Measurements from ENCODE around the gene ANKRD13A.
"Not testable (repeated sequence)": the region's sequence is repeated elsewhere in the genome, so short reads cannot be mapped to it uniquely, and the experiment has no call there.

The ANKRD13A gene

DNA sequence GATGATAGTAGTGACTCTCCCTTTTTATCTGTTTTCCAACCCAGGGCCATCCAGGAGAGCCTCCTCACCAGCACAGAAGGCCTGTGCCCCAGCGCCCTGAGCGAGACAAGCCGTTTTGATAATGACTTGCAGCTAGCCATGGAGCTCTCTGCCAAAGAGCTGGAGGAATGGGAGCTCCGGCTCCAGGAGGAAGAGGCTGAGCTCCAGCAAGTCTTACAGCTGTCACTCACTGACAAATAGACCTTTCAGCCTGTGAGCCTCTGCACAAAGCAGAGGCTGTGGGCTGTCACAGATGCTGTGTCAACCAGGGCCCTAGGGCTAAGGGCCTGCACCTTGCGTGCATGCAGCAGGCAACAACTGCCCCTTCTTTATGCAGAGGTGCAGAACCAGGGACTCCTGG, 38.1 kb downstream of the ANKRD13A start:
- no peak overlapping the region for H3K9ac ChIP-seq (ENCODE audit: low read length)
- H3K27ac ChIP-seq (ENCODE audit: low read depth, low read length) = no peak overlapping the region
- peaks cover 58% of the 10 kb centered on the region for H3K36me3 ChIP-seq (ENCODE audit: insufficient read depth, low read length)
- peaks cover 18% of the 10 kb centered on the region for H3K4me1 ChIP-seq (ENCODE audit: insufficient read depth, low read length)
- no peaks in the 10 kb centered on the region for H3K9me3 ChIP-seq (ENCODE audit: low read length)
- H3K4me3 ChIP-seq (ENCODE audit: low read depth in 1 of 2, low read length in 2 of 2) = no peak overlapping the region
- H3K27me3 ChIP-seq (ENCODE audit: control insufficient read depth in 1 of 2, insufficient read depth in 2 of 2, low read length in 2 of 2) = no peaks in the 10 kb centered on the region

DNA sequence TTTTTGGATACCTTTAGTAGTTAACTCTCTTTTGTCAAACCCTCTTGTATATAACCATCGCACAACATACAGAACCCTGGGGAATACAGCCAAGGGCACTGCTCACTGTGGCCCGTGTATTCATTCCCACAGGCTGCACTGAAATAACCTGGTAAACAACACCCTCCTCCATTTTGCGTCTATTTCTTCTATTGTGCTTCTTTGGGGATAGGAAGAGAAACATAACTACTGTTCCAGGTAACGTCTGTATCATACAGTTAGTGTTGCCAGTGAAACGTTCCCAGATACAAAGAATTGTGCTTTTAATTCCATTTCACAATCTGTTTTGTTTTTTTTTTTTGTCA, 39.5 kb downstream of the ANKRD13A start:
- no peak overlapping the region for H3K9ac ChIP-seq (ENCODE audit: low read length)
- H3K4me3 ChIP-seq (ENCODE audit: low read depth in 1 of 2, low read length in 2 of 2) = no peak overlapping the region
- no peaks in the 10 kb centered on the region for H3K9me3 ChIP-seq (ENCODE audit: low read length)
- H3K27me3 ChIP-seq (ENCODE audit: control insufficient read depth in 1 of 2, insufficient read depth in 2 of 2, low read length in 2 of 2) = no peaks in the 10 kb centered on the region
- peaks cover 55% of the 10 kb centered on the region for H3K36me3 ChIP-seq (ENCODE audit: insufficient read depth, low read length)
- no peak overlapping the region for H3K27ac ChIP-seq (ENCODE audit: low read depth, low read length)
- H3K4me1 ChIP-seq (ENCODE audit: insufficient read depth, low read length) = peaks cover 18% of the 10 kb centered on the region

DNA sequence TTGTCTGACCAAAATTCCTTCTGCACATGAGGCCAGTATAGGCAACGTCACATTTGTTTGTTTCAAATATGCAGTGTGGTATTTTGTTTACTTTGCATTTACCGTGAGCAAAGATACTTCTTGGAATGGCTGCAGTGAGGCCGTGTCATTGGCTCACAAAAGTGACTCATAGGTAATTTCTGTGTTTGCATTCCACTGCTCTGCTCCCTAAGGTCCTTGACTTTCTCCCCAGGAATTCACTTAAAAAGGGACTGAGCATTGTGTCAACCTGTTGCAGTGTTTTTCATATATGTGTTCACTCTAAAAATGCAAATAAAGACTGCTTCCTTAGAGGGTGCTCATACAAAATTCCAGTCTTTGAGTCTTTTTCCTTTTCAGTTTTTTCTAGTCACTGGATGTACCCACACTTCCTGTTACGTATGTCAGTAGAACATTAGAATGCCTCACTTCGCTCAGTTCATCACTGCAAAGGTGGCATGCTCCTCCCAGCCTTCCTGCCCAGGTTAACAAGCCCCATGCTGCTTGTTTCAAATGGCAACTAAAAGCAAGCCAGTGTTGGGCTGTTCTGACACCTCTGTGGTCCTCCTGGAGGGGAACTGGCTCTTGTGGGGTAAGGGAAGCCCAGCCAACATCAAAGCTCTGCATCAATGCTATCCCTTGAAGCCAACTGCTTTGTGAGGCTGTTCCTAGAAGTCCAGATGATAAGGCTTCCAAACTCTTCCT, 40.0 kb downstream of the ANKRD13A start:
- Histone ChIP-seq H3K27ac (ENCODE audit: low read depth, low read length) (no peak overlapping the region), H3K36me3 (ENCODE audit: insufficient read depth, low read length) (peaks cover 50% of the 10 kb centered on the region), H3K27me3 (ENCODE audit: control insufficient read depth in 1 of 2, insufficient read depth in 2 of 2, low read length in 2 of 2) (no peaks in the 10 kb centered on the region), H3K4me1 (ENCODE audit: insufficient read depth, low read length) (peaks cover 18% of the 10 kb centered on the region), H3K9me3 (ENCODE audit: low read length) (no peaks in the 10 kb centered on the region), H3K9ac (ENCODE audit: low read length) (no peak overlapping the region), H3K4me3 (ENCODE audit: low read depth in 1 of 2, low read length in 2 of 2) (no peak overlapping the region)

GRCh38 chr12:110042264-110042663, 43.0 kb downstream of the ANKRD13A start:
- Histone ChIP-seq H3K36me3 (ENCODE audit: insufficient read depth, low read length) (peaks cover 39% of the 10 kb centered on the region), H3K9ac (ENCODE audit: low read length) (no peak overlapping the region), H3K27me3 (ENCODE audit: control insufficient read depth in 1 of 2, insufficient read depth in 2 of 2, low read length in 2 of 2) (no peaks in the 10 kb centered on the region), H3K4me3 (ENCODE audit: low read depth in 1 of 2, low read length in 2 of 2) (no peak overlapping the region), H3K4me1 (ENCODE audit: insufficient read depth, low read length) (peaks cover 27% of the 10 kb centered on the region), H3K9me3 (ENCODE audit: low read length) (no peaks in the 10 kb centered on the region), H3K27ac (ENCODE audit: low read depth, low read length) (no peak overlapping the region)

GRCh38 chr12:110046451-110047187, 47.4 kb downstream of the ANKRD13A start:
- no peak overlapping the region for H3K9ac ChIP-seq (ENCODE audit: low read length)
- no peaks in the 10 kb centered on the region for H3K9me3 ChIP-seq (ENCODE audit: low read length)
- no peak overlapping the region for H3K27ac ChIP-seq (ENCODE audit: low read depth, low read length)
- H3K4me1 ChIP-seq (ENCODE audit: insufficient read depth, low read length) = peaks cover 22% of the 10 kb centered on the region
- peaks cover 11% of the 10 kb centered on the region for H3K36me3 ChIP-seq (ENCODE audit: insufficient read depth, low read length)
- H3K4me3 ChIP-seq (ENCODE audit: low read depth in 1 of 2, low read length in 2 of 2) = peak overlapping the region in 1 of 2 donors; percentile 62
- H3K27me3 ChIP-seq (ENCODE audit: control insufficient read depth in 1 of 2, insufficient read depth in 2 of 2, low read length in 2 of 2) = no peaks in the 10 kb centered on the region

- H3K4me3 ChIP-seq (ENCODE audit: low read depth in 1 of 2, low read length in 2 of 2) = peak overlapping the region; percentile 62 to 86
- H3K9me3 ChIP-seq (ENCODE audit: low read length) = no peaks in the 10 kb centered on the region
- H3K9ac ChIP-seq (ENCODE audit: low read length) = peak overlapping the region; percentile 8
- H3K27me3 ChIP-seq (ENCODE audit: control insufficient read depth in 1 of 2, insufficient read depth in 2 of 2, low read length in 2 of 2) = no peaks in the 10 kb centered on the region
- H3K4me1 ChIP-seq (ENCODE audit: insufficient read depth, low read length) = peaks cover 19% of the 10 kb centered on the region
- H3K27ac ChIP-seq (ENCODE audit: low read depth, low read length) = no peak overlapping the region
- H3K36me3 ChIP-seq (ENCODE audit: insufficient read depth, low read length) = peaks cover 3% of the 10 kb centered on the region
Observed at GRCh38 chr12:110047297-110047940, 48.2 kb downstream of the ANKRD13A start.

DNA sequence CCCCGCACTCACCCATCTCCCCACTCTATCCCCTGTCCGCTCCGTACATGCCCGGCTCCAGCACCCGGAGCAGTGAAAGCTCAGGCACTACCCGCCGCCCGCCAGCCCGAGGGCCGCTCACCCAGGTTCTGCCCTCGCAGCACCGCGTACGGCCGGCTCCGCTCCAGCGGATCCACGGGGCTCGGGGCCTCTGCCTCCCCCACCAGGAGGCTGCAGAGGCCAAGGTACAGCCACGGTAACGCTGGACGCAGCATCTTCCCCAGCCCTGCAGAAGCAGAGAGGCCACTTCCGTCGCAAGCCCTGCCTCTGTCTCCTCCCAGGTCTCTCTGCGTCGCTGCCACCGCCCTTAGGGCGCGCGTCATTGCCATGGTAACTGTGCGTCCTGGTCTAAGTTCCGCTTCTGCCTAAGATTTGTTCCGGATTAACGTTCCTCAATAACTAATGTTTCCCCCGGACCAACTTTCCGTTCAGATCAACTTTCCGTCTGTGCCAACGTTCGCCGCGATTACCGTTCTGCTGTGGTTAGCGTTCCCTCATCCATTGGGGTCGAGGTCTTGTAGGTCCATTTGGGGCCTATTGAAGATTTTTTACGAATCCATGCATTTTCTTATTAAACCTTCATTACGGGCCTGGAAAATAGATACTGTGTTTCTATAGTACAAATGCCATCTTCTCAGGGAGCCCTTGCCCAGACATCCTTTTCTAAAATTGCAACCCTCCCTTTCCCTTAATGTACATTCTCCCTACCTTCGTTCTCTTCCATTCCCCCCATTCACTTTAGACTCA, 49.2 kb downstream of the ANKRD13A start, which contains the start of gene C12orf76:
Gene C12orf76, minus strand, starts transcription at position 281 of the 786 bp plus-strand sequence. Its CDS starts 27 bp downstream, at position 254.
- H3K27me3 ChIP-seq (ENCODE audit: control insufficient read depth in 1 of 2, insufficient read depth in 2 of 2, low read length in 2 of 2) = no peaks in the 10 kb centered on the region
- H3K4me3 ChIP-seq (ENCODE audit: low read depth in 1 of 2, low read length in 2 of 2) = peak within 1 kb of the TSS; percentile 62 to 86
- H3K27ac ChIP-seq (ENCODE audit: low read depth, low read length) = peak within 1 kb of the TSS; percentile 76
- H3K9me3 ChIP-seq (ENCODE audit: low read length) = no peaks in the 10 kb centered on the region
- peaks cover 19% of the 10 kb centered on the region for H3K4me1 ChIP-seq (ENCODE audit: insufficient read depth, low read length)
- H3K9ac ChIP-seq (ENCODE audit: low read length) = peak within 1 kb of the TSS; percentile 8
- peaks cover 3% of the 10 kb centered on the region for H3K36me3 ChIP-seq (ENCODE audit: insufficient read depth, low read length)

- peak overlapping the region; percentile 5 for H3K27ac ChIP-seq (ENCODE audit: low read depth, low read length)
- H3K36me3 ChIP-seq (ENCODE audit: insufficient read depth, low read length); H3K9ac ChIP-seq (ENCODE audit: low read length); H3K9me3 ChIP-seq (ENCODE audit: low read length); H3K27me3 ChIP-seq (ENCODE audit: control insufficient read depth in 1 of 2, insufficient read depth in 2 of 2, low read length in 2 of 2): not testable (repeated sequence)
- peak overlapping the region; percentile 62 to 86 for H3K4me3 ChIP-seq (ENCODE audit: low read depth in 1 of 2, low read length in 2 of 2)
- peaks cover 19% of the 10 kb centered on the region for H3K4me1 ChIP-seq (ENCODE audit: insufficient read depth, low read length)
Observed at GRCh38 chr12:110049034-110049433, 49.8 kb downstream of the ANKRD13A start.

GRCh38 chr12:110049666-110050065, 50.4 kb downstream of the ANKRD13A start:
- not testable (repeated sequence) for H3K4me3 ChIP-seq (ENCODE audit: low read depth in 1 of 2, low read length in 2 of 2); H3K9ac ChIP-seq (ENCODE audit: low read length); H3K27me3 ChIP-seq (ENCODE audit: control insufficient read depth in 1 of 2, insufficient read depth in 2 of 2, low read length in 2 of 2); H3K9me3 ChIP-seq (ENCODE audit: low read length); H3K27ac ChIP-seq (ENCODE audit: low read depth, low read length); H3K36me3 ChIP-seq (ENCODE audit: insufficient read depth, low read length)
- H3K4me1 ChIP-seq (ENCODE audit: insufficient read depth, low read length) = peaks cover 19% of the 10 kb centered on the region

- H3K4me1 ChIP-seq (ENCODE audit: insufficient read depth, low read length) = peaks cover 19% of the 10 kb centered on the region
- H3K4me3 ChIP-seq (ENCODE audit: low read depth in 1 of 2, low read length in 2 of 2) = no peak overlapping the region
- no peaks in the 10 kb centered on the region for H3K27me3 ChIP-seq (ENCODE audit: control insufficient read depth in 1 of 2, insufficient read depth in 2 of 2, low read length in 2 of 2)
- no peaks in the 10 kb centered on the region for H3K9me3 ChIP-seq (ENCODE audit: low read length)
- no peak overlapping the region for H3K27ac ChIP-seq (ENCODE audit: low read depth, low read length)
- H3K9ac ChIP-seq (ENCODE audit: low read length) = no peak overlapping the region
- H3K36me3 ChIP-seq (ENCODE audit: insufficient read depth, low read length) = peaks cover 3% of the 10 kb centered on the region
Observed at GRCh38 chr12:110050927-110051326, 51.7 kb downstream of the ANKRD13A start.
